Smooth muscle cell (in vitro differentiated cells): ENCODE data around the gene SLC12A4. TPM values are rescaled to one million over a fixed set of nuclear protein-coding genes. Genes with fewer than 3 reads are reported as not detected.

Experiments
- DNase-seq: peaks from one replicate; lab custom pipeline; 2025; ENCODE audit not compliant: unreplicated experiment; lab: John Stamatoyannopoulos, UW
- H2AFZ ChIP-seq: fragments of 200-600 bp; sonication (generic); 2 replicates; pipeline ENCODE4 v1.6.0; 2016; ENCODE audit warnings: antibody characterized with exemption, low read depth, mild to moderate bottlenecking
- H3F3A ChIP-seq: fragments of 200-600 bp; sonication (generic); 2 replicates; pipeline ENCODE4 v1.6.0; 2017; ENCODE audit warnings: antibody characterized with exemption, low read depth
- H3K27ac ChIP-seq: fragments of 200-600 bp; sonication (generic); 2 replicates; pipeline ENCODE4 v1.5.1; 2016; ENCODE audit warnings: low read depth, mild to moderate bottlenecking
- H3K27me3 ChIP-seq: fragments of 200-600 bp; sonication (generic); 2 replicates; pipeline ENCODE4 v1.6.1; 2016; ENCODE audit warnings: low read depth, mild to moderate bottlenecking
- H3K36me3 ChIP-seq: fragments of 200-600 bp; sonication (generic); 2 replicates; pipeline ENCODE4 v1.5.1; 2016; ENCODE audit warnings: low read depth
- H3K4me1 ChIP-seq: fragments of 200-600 bp; sonication (generic); 2 replicates; pipeline ENCODE4 v1.5.1; 2016; ENCODE audit warnings: low read depth
- H3K4me2 ChIP-seq: fragments of 200-600 bp; sonication (generic); 2 replicates; pipeline ENCODE4 v1.6.0; 2016; ENCODE audit warnings: mild to moderate bottlenecking
- H3K4me3 ChIP-seq: fragments of 200-600 bp; sonication (generic); 2 replicates; pipeline ENCODE4 v1.5.1; 2016; ENCODE audit warnings: mild to moderate bottlenecking
- H3K79me2 ChIP-seq: fragments of 200-600 bp; sonication (generic); 2 replicates; pipeline ENCODE4 v1.6.0; 2016; ENCODE audit warnings: low read depth, mild to moderate bottlenecking
- H3K9ac ChIP-seq: fragments of 200-600 bp; sonication (generic); 2 replicates; pipeline ENCODE4 v1.6.0; 2016; ENCODE audit warnings: low read depth
- H3K9me3 ChIP-seq: fragments of 200-600 bp; sonication (generic); replicated peaks from 2 replicates; pipeline ENCODE4 v1.5.1; 2016; ENCODE audit warnings: low read depth
- H4K20me1 ChIP-seq: fragments of 200-600 bp; sonication (generic); 2 replicates; pipeline ENCODE4 v1.6.0; 2016; ENCODE audit warnings: low read depth
- WGBS: methylation state at CpG from one replicate; pipeline ENCODE4 v1.1.7; 2016; ENCODE audit warnings: low lambda C conversion rate; 5-methylcytosine and 5-hydroxymethylcytosine counted together
- polyA plus RNA-seq: library from polyadenylated mRNA; unstranded; fragments of >200 nt; fragmentation: Nextera tagmentation; extraction: Ambion mirVana; gene quantifications from 2 replicates; pipeline ENCODE4 v1.2.1, GENCODE V29; 2016
- total RNA-seq: library from RNA; depleted of rRNA; stranded (reverse); fragments of >200 nt; gene quantifications from 2 replicates; pipeline ENCODE4 v1.2.3, GENCODE V29; 2014
- TF ChIP-seq, protein P1 (sequence below): fragments of 200-600 bp; sonication (generic); IDR thresholded peaks from 2 replicates; pipeline ENCODE4 v1.5.1; 2017; ENCODE audit warnings: borderline replicate concordance, mild to moderate bottlenecking, antibody characterized with exemption; ENCODE audit not compliant: insufficient read depth, poor library complexity, severe bottlenecking

SLC12A4 gene
- total and polyA plus RNA-seq, 2 experiments from 2014 or later, result 47.7 to 92.4 TPM

DNA sequence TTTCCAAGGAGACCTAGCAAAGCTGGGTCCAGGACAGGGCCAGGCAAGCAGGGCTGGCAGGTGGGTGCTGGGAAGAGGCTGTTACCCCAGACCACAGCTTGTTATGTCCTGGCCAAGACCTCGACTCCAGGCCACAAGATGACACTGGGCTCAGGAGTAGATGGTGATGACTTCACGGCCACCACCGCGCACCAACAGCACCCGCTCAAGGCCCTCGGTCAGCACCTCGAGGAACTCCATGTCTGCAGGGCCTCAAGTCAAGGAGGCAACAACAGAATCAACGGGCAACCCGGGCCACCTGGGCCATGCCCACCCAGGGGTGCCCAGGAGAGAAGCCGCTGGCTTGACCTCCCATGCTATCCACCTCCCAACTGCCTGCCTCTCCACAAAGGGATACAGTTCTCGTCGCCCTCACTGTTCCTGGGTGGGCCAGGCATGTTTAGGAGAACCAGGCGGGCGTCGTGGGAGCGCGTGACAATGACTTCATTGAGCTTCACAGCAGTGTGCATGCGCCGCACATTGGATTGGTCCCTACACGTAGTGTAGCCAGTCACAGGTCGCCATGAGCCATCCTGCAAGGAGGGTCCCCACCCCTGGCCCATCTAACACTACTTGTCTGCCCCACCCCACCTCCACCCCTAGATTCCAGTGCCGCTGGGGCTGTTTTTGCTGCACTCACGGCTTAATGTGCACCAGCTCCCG, 23.6 kb downstream of the SLC12A4 start:
- H3K27me3 ChIP-seq, result no peaks in the 10 kb centered on the region
- 99% methylated on average over 24 of the region's 24 CpGs for WGBS
- TF ChIP-seq, protein P1, sequence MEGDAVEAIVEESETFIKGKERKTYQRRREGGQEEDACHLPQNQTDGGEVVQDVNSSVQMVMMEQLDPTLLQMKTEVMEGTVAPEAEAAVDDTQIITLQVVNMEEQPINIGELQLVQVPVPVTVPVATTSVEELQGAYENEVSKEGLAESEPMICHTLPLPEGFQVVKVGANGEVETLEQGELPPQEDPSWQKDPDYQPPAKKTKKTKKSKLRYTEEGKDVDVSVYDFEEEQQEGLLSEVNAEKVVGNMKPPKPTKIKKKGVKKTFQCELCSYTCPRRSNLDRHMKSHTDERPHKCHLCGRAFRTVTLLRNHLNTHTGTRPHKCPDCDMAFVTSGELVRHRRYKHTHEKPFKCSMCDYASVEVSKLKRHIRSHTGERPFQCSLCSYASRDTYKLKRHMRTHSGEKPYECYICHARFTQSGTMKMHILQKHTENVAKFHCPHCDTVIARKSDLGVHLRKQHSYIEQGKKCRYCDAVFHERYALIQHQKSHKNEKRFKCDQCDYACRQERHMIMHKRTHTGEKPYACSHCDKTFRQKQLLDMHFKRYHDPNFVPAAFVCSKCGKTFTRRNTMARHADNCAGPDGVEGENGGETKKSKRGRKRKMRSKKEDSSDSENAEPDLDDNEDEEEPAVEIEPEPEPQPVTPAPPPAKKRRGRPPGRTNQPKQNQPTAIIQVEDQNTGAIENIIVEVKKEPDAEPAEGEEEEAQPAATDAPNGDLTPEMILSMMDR, result no peak
- H3K4me1 ChIP-seq, result no peaks in the 10 kb centered on the region
- DNase-seq, result no peak
- no peaks in the 10 kb centered on the region for H3K79me2 ChIP-seq
- H3K4me2 ChIP-seq, result no peak overlapping the region
- no peaks in the 10 kb centered on the region for H3K9me3 ChIP-seq
- H3K27ac ChIP-seq, result no peak overlapping the region
- no peak overlapping the region for H3K9ac ChIP-seq
- no peak overlapping the region for H2AFZ ChIP-seq
- H3K36me3 ChIP-seq, result no peaks in the 10 kb centered on the region
- H3F3A ChIP-seq, result peaks cover 20% of the 10 kb centered on the region
- H4K20me1 ChIP-seq, result peaks cover 100% of the 10 kb centered on the region
- no peak overlapping the region for H3K4me3 ChIP-seq

DNA sequence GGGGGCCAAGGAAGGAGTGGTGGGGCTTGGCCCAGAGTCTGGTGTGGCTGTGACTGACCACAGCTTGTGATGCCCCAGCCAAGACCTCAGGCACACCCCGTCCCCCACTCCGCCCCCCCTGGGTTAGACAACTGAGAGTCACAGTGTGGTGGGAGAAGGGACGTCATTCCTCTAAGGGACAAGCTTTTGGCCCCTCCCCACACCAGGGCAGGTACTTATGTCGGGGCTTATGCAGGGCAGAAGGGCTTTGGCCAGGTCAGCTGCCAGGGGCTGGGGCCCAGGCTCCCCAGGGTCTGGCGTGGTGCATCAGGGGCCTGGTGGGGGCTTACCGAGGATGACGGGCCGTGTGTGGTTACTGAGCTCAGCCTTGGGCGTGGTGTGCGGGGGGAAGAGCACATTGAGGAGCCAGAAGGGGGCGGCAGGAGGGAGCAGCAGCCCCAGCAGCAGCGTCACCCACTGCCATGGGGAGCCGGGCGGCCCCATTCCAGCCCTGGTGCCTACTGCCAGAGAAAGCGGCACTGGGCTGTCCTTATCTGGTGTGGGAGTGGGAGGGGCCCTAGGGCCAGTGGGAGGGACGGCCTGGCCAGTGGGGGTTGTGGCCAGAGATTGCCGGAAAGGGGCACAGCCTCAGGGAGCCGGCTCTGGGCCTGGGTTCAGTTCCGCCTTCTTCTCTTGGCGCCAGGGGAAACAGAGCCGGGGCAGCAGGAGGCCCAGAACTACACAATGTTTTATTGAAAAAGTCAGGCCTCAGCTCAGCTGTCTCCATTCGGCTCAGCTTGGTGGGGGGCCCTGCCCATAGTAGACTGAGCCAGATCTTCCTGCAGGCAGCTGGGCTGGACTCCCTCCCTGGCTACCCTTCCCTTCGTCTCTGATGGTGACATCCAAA, 24.6 kb downstream of the SLC12A4 start, which contains the start of gene LCAT:
Gene LCAT (minus strand): TSS at position 502 of the 886 bp plus-strand sequence. CDS start 19 bp downstream, at position 483.
- H3K4me2 ChIP-seq, result no peak within 1 kb of the TSS
- H3K36me3 ChIP-seq, result no peaks in the 10 kb centered on the region
- no peak within 1 kb of the TSS for H3K27ac ChIP-seq
- no peak for DNase-seq
- TF ChIP-seq, protein P1, result no peak
- no peaks in the 10 kb centered on the region for H3K9me3 ChIP-seq
- no peak within 1 kb of the TSS for H3K9ac ChIP-seq
- no peaks in the 10 kb centered on the region for H3K79me2 ChIP-seq
- peaks cover 20% of the 10 kb centered on the region for H3F3A ChIP-seq
- WGBS, result 84% methylated on average over 20 of the region's 23 CpGs
- H4K20me1 ChIP-seq, result peaks cover 100% of the 10 kb centered on the region
- no peak within 1 kb of the TSS for H3K4me3 ChIP-seq
- no peaks in the 10 kb centered on the region for H3K4me1 ChIP-seq
- no peaks in the 10 kb centered on the region for H3K27me3 ChIP-seq
- H2AFZ ChIP-seq, result no peak within 1 kb of the TSS

DNA sequence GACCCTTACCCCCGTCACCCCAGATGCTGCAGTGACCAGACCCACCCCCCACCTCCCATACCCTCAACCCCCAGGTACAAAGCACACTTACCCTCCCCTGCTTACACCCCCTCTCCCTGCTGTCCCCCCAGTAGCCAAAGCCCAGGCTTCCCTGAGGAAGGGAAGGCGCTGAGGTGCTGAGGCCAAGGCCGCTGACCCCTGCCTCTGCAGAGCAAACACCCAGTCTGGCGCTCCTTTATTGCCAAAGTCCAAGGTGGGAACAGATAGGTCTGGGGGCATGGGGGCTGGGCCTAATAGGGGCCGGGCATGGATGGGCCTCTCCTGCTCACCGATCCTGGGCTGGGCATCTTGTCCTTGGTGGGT, 25.2 kb downstream of the SLC12A4 start:
- TF ChIP-seq, protein P1, result no peak
- Histone ChIP-seq H3K36me3 (no peaks in the 10 kb centered on the region), H3K4me1 (no peaks in the 10 kb centered on the region), H3K27ac (no peak overlapping the region), H3F3A (peaks cover 20% of the 10 kb centered on the region), H3K9ac (no peak overlapping the region), H3K79me2 (no peaks in the 10 kb centered on the region), H4K20me1 (peaks cover 94% of the 10 kb centered on the region), H2AFZ (no peak overlapping the region), H3K27me3 (no peaks in the 10 kb centered on the region), H3K9me3 (no peaks in the 10 kb centered on the region), H3K4me2 (no peak overlapping the region), H3K4me3 (no peak overlapping the region)
- WGBS, result 93% methylated on average over 6 of the region's 6 CpGs
- DNase-seq, result no peak
